Type B pancreatic cell (in vitro differentiated cells): ENCODE results near the gene CCDC51. TPM values are rescaled to one million over a fixed set of nuclear protein-coding genes. Genes with fewer than 3 reads are reported as not detected.
"Not testable (repeated sequence)": the region's sequence is repeated elsewhere in the genome, so short reads cannot be mapped to it uniquely, and the experiment has no call there.

ENCODE experiments used
- DNase-seq: peaks from one replicate; pipeline ENCODE4 v3.0.0; 2021; ENCODE audit warnings: mixed read lengths; ENCODE audit not compliant: unreplicated experiment; ENCODE audit errors: extremely low spot score
- H3K27ac Mint-ChIP-seq: 2 replicates; pipeline ENCODE4 v1.8.0; 2021; ENCODE audit warnings: mild to moderate bottlenecking, mixed read lengths
- H3K27me3 Mint-ChIP-seq: 2 replicates; pipeline ENCODE4 v1.8.0; 2021; ENCODE audit warnings: mixed read lengths
- H3K36me3 Mint-ChIP-seq: 2 replicates; pipeline ENCODE4 v1.8.0; 2021; ENCODE audit warnings: mixed read lengths
- H3K4me1 Mint-ChIP-seq: one replicate; pipeline ENCODE4 v1.8.0; 2021; ENCODE audit warnings: mixed read lengths; ENCODE audit not compliant: unreplicated experiment
- H3K4me3 Mint-ChIP-seq: 2 replicates; pipeline ENCODE4 v1.8.0; 2021; ENCODE audit warnings: mild to moderate bottlenecking, mixed read lengths
- H3K9me3 Mint-ChIP-seq: 2 replicates; pipeline ENCODE4 v1.8.0; 2021; ENCODE audit warnings: mixed read lengths
- CTCF ChIP-seq: fragments of 200-600 bp; sonication (generic); conservative IDR thresholded peaks from 2 replicates; pipeline ENCODE4 v1.5.0; 2021; ENCODE audit warnings: antibody characterized with exemption, mild to moderate bottlenecking
- total RNA-seq: library from RNA; stranded (reverse); gene quantifications from 2 replicates; pipeline ENCODE4 v1.2.1, GENCODE V29; 2021; ENCODE audit warnings: low replicate concordance

Gene CCDC51
- total RNA-seq, 1 donor from 2014 or later, result 15.0 TPM

GRCh38 chr3:48463703-48464102 lies 23.8 kb upstream of the CCDC51 start:
- peak overlapping the region; percentile 41 for H3K27ac Mint-ChIP-seq
- no peaks in the 10 kb centered on the region for H3K27me3 Mint-ChIP-seq
- H3K9me3 Mint-ChIP-seq, result no peaks in the 10 kb centered on the region
- H3K4me1 Mint-ChIP-seq, result peaks cover 13% of the 10 kb centered on the region
- TF ChIP-seq CTCF, result no peak
- H3K4me3 Mint-ChIP-seq, result no peak overlapping the region
- peaks cover 5% of the 10 kb centered on the region for H3K36me3 Mint-ChIP-seq
- DNase-seq, result no peak

- H3K27me3 Mint-ChIP-seq, H3K36me3 Mint-ChIP-seq, DNase-seq, H3K4me3 Mint-ChIP-seq, H3K4me1 Mint-ChIP-seq, H3K27ac Mint-ChIP-seq, H3K9me3 Mint-ChIP-seq: not testable (repeated sequence)
These were observed 21.8 kb upstream of the CCDC51 start for GRCh38 chr3:48461767-48462166.

DNA sequence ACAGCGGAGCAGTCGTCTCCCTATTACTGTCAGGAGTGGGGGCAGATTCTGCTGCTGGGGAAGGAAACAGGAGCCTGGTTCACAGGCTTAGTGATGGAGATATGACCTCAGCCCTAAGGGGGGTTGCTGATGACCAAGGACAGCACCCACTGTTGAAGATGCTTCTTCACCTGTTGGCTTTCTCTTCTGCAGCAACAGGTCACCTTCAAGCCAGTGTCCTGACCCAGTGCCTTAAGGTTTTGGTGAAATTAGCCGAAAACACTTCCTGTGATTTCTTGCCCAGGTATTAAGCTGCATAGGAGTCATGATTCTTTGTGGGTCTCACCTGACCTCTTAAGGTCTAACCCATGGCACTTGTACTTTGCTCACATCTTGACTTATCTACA lies 20.6 kb upstream of the CCDC51 start:
- Mint-ChIP-seq H3K27ac (no peak overlapping the region), H3K4me1 (peaks cover 4% of the 10 kb centered on the region), H3K4me3 (no peak overlapping the region), H3K27me3 (no peaks in the 10 kb centered on the region), H3K9me3 (no peaks in the 10 kb centered on the region), H3K36me3 (peaks cover 1% of the 10 kb centered on the region)
- no peak for DNase-seq
- no peak for TF ChIP-seq CTCF

- no peak overlapping the region for H3K27ac Mint-ChIP-seq
- no peak for DNase-seq
- H3K27me3 Mint-ChIP-seq, result no peaks in the 10 kb centered on the region
- no peaks in the 10 kb centered on the region for H3K4me1 Mint-ChIP-seq
- TF ChIP-seq CTCF, result no peak
- no peaks in the 10 kb centered on the region for H3K9me3 Mint-ChIP-seq
- H3K36me3 Mint-ChIP-seq, result peaks cover 2% of the 10 kb centered on the region
- no peak overlapping the region for H3K4me3 Mint-ChIP-seq
These were observed 20.0 kb upstream of the CCDC51 start for GRCh38 chr3:48459773-48460516.

- no peaks in the 10 kb centered on the region for H3K27me3 Mint-ChIP-seq
- H3K4me3 Mint-ChIP-seq, result no peak overlapping the region
- H3K27ac Mint-ChIP-seq, result no peak overlapping the region
- DNase-seq, result no peak
- peaks cover 3% of the 10 kb centered on the region for H3K36me3 Mint-ChIP-seq
- no peaks in the 10 kb centered on the region for H3K9me3 Mint-ChIP-seq
- H3K4me1 Mint-ChIP-seq, result no peaks in the 10 kb centered on the region
- no peak for TF ChIP-seq CTCF
These were observed 19.4 kb upstream of the CCDC51 start for GRCh38 chr3:48459331-48459730.

- no peaks in the 10 kb centered on the region for H3K9me3 Mint-ChIP-seq
- H3K36me3 Mint-ChIP-seq, result peaks cover 9% of the 10 kb centered on the region
- DNase-seq, result no peak
- H3K27me3 Mint-ChIP-seq, result no peaks in the 10 kb centered on the region
- H3K27ac Mint-ChIP-seq, result no peak overlapping the region
- H3K4me3 Mint-ChIP-seq, result no peak overlapping the region
- TF ChIP-seq CTCF, result no peak
- no peaks in the 10 kb centered on the region for H3K4me1 Mint-ChIP-seq
These were observed 16.5 kb upstream of the CCDC51 start for GRCh38 chr3:48456456-48456855.
